Liver (tissue), 3 donors: Measurements from ENCODE around the gene TOGARAM2.

Experiments
- ATF3 ChIP-seq: IDR thresholded peaks from 2 replicates; pipeline ENCODE4 v1.6.1; 2016; ENCODE audit warnings: antibody characterized with exemption
- EGR1 ChIP-seq, 2 donors: IDR thresholded peaks; 2 replicates each; pipeline ENCODE4 v1.6.1; 2016 to 2018; ENCODE audit warnings: antibody characterized with exemption in 2 of 2, low read depth in 2 of 2
- FOXA2 ChIP-seq: IDR thresholded peaks from 2 replicates; pipeline ENCODE4 v1.6.1; 2016; ENCODE audit warnings: antibody characterized with exemption
- GABPA ChIP-seq, 2 donors: IDR thresholded peaks in 1 of 2; conservative IDR thresholded peaks in 1 of 2; 2 replicates each; pipeline ENCODE4 v1.6.1; 2016; ENCODE audit warnings: antibody characterized with exemption in 2 of 2, mild to moderate bottlenecking in 1 of 2, moderate library complexity in 1 of 2
- JUND ChIP-seq, 2 donors: IDR thresholded peaks; 2 replicates each; pipeline ENCODE4 v1.6.1; 2016; ENCODE audit warnings: antibody characterized with exemption in 2 of 2
- NR2F2 ChIP-seq: IDR thresholded peaks from 2 replicates; pipeline ENCODE4 v1.6.1; 2016; ENCODE audit warnings: antibody characterized with exemption
- RAD21 ChIP-seq, 2 donors: IDR thresholded peaks; 2 replicates each; pipeline ENCODE4 v1.6.1; 2016; ENCODE audit warnings: antibody characterized with exemption in 2 of 2, mild to moderate bottlenecking in 2 of 2
- SP1 ChIP-seq: IDR thresholded peaks from 2 replicates; pipeline ENCODE4 v1.6.1; 2018; ENCODE audit warnings: antibody characterized with exemption, mild to moderate bottlenecking
- TAF1 ChIP-seq: conservative IDR thresholded peaks from 2 replicates; pipeline ENCODE4 v1.6.1; 2016; ENCODE audit warnings: antibody characterized with exemption, mild to moderate bottlenecking
- YY1 ChIP-seq: IDR thresholded peaks from 2 replicates; pipeline ENCODE4 v1.6.1; 2016; ENCODE audit warnings: antibody characterized with exemption, mild to moderate bottlenecking
- ZBTB33 ChIP-seq: IDR thresholded peaks from 2 replicates; pipeline ENCODE4 v1.6.1; 2016; ENCODE audit warnings: antibody characterized with exemption
- TF ChIP-seq, protein P1 (sequence below): fragments of 150-350 bp; IDR thresholded peaks from 2 replicates; pipeline ENCODE4 v1.5.1; 2017; ENCODE audit warnings: improper control_type of control experiment, low read depth, low read length; ENCODE audit not compliant: missing input control
- TF ChIP-seq, protein P2 (sequence below): IDR thresholded peaks from 2 replicates; pipeline ENCODE4 v1.6.1; 2016; ENCODE audit warnings: antibody characterized with exemption
- TF ChIP-seq, protein P3 (sequence below): IDR thresholded peaks from 2 replicates; pipeline ENCODE4 v1.6.1; 2016; ENCODE audit warnings: antibody characterized with exemption, mild to moderate bottlenecking
- donor health status: healthy.
- donor health status: healthy.

- TF ChIP-seq, protein P1, sequence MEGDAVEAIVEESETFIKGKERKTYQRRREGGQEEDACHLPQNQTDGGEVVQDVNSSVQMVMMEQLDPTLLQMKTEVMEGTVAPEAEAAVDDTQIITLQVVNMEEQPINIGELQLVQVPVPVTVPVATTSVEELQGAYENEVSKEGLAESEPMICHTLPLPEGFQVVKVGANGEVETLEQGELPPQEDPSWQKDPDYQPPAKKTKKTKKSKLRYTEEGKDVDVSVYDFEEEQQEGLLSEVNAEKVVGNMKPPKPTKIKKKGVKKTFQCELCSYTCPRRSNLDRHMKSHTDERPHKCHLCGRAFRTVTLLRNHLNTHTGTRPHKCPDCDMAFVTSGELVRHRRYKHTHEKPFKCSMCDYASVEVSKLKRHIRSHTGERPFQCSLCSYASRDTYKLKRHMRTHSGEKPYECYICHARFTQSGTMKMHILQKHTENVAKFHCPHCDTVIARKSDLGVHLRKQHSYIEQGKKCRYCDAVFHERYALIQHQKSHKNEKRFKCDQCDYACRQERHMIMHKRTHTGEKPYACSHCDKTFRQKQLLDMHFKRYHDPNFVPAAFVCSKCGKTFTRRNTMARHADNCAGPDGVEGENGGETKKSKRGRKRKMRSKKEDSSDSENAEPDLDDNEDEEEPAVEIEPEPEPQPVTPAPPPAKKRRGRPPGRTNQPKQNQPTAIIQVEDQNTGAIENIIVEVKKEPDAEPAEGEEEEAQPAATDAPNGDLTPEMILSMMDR: no peak
- TF ChIP-seq NR2F2 (no peak), JUND (IDR thresholded peaks at IDR 0.05) (no peak), SP1 (no peak), ZBTB33 (no peak), ATF3 (no peak), GABPA (IDR thresholded peaks at IDR 0.05 in 1 of 2, conservative IDR thresholded peaks at IDR 0.05 in 1 of 2) (no peak), EGR1 (IDR thresholded peaks at IDR 0.05; ENCODE audit: low read depth in 2 of 2) (no peak), RAD21 (IDR thresholded peaks at IDR 0.05) (no peak), FOXA2 (no peak), TAF1 (no peak), YY1 (no peak)
- TF ChIP-seq, protein P2, sequence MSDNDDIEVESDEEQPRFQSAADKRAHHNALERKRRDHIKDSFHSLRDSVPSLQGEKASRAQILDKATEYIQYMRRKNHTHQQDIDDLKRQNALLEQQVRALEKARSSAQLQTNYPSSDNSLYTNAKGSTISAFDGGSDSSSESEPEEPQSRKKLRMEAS: no peak
- TF ChIP-seq, protein P3, sequence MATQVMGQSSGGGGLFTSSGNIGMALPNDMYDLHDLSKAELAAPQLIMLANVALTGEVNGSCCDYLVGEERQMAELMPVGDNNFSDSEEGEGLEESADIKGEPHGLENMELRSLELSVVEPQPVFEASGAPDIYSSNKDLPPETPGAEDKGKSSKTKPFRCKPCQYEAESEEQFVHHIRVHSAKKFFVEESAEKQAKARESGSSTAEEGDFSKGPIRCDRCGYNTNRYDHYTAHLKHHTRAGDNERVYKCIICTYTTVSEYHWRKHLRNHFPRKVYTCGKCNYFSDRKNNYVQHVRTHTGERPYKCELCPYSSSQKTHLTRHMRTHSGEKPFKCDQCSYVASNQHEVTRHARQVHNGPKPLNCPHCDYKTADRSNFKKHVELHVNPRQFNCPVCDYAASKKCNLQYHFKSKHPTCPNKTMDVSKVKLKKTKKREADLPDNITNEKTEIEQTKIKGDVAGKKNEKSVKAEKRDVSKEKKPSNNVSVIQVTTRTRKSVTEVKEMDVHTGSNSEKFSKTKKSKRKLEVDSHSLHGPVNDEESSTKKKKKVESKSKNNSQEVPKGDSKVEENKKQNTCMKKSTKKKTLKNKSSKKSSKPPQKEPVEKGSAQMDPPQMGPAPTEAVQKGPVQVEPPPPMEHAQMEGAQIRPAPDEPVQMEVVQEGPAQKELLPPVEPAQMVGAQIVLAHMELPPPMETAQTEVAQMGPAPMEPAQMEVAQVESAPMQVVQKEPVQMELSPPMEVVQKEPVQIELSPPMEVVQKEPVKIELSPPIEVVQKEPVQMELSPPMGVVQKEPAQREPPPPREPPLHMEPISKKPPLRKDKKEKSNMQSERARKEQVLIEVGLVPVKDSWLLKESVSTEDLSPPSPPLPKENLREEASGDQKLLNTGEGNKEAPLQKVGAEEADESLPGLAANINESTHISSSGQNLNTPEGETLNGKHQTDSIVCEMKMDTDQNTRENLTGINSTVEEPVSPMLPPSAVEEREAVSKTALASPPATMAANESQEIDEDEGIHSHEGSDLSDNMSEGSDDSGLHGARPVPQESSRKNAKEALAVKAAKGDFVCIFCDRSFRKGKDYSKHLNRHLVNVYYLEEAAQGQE: no peak
Observed at GRCh38 chr2:28991460-28991859, 10.4 kb downstream of the TOGARAM2 start.
